Urothelium cell line (cell line): Measurements from ENCODE around the gene DGLUCY.
"Not testable (repeated sequence)": the region's sequence is repeated elsewhere in the genome, so short reads cannot be mapped to it uniquely, and the experiment has no call there.

Experiments used
- DNase-seq: peaks from one replicate; pipeline ENCODE4 v3.0.0; 2011; ENCODE audit warnings: low spot score, mixed read lengths
- FAIRE-seq: peaks from 2 replicates; lab custom pipeline; 2011; peaks lifted over from hg19 to GRCh38; lab: Jason Lieb, UNC

Gene DGLUCY

GRCh38 chr14:91202234-91202974, 88.5 kb downstream of the DGLUCY start:
- DNase-seq (no peak), FAIRE-seq (no peak)

GRCh38 chr14:91204657-91205056, 90.8 kb downstream of the DGLUCY start:
- FAIRE-seq (no peak), DNase-seq (no peak)

- FAIRE-seq: no peak
- no peak for DNase-seq
Measured at GRCh38 chr14:91205459-91205858, 91.6 kb downstream of the DGLUCY start.

- no peak for FAIRE-seq
- no peak for DNase-seq
Measured at GRCh38 chr14:91207008-91207407, 93.1 kb downstream of the DGLUCY start.

- FAIRE-seq (no peak), DNase-seq (no peak)
Measured at GRCh38 chr14:91211017-91211416, 97.1 kb downstream of the DGLUCY start.

GRCh38 chr14:91214306-91214705, 100.4 kb downstream of the DGLUCY start:
- FAIRE-seq: no peak
- DNase-seq: no peak

- DNase-seq (no peak), FAIRE-seq (no peak)
Measured at GRCh38 chr14:91215381-91215780, 101.5 kb downstream of the DGLUCY start.

- DNase-seq: no peak
- FAIRE-seq: no peak
Measured at GRCh38 chr14:91216731-91217226, 102.9 kb downstream of the DGLUCY start.

- FAIRE-seq: no peak
Measured at GRCh38 chr14:91218014-91218413, 104.1 kb downstream of the DGLUCY start.

GRCh38 chr14:91219517-91220389, 105.9 kb downstream of the DGLUCY start:
- DNase-seq: no peak
- FAIRE-seq: no peak

More at GRCh38 chr14:91218014-91218413, 104.1 kb downstream of the DGLUCY start:
- no peak for DNase-seq

GRCh38 chr14:91220581-91221000, 106.7 kb downstream of the DGLUCY start:
- DNase-seq (no peak), FAIRE-seq (no peak)

- FAIRE-seq: no peak
- no peak for DNase-seq
Measured at GRCh38 chr14:91221270-91221669, 107.4 kb downstream of the DGLUCY start.

GRCh38 chr14:91223028-91223783, 109.3 kb downstream of the DGLUCY start:
- no peak for FAIRE-seq

GRCh38 chr14:91225025-91225424, 111.2 kb downstream of the DGLUCY start:
- FAIRE-seq (no peak), DNase-seq (no peak)

More at GRCh38 chr14:91223028-91223783, 109.3 kb downstream of the DGLUCY start:
- no peak for DNase-seq

GRCh38 chr14:91226360-91226759, 112.5 kb downstream of the DGLUCY start:
- not testable (repeated sequence) for DNase-seq, FAIRE-seq

GRCh38 chr14:91227183-91227628, 113.3 kb downstream of the DGLUCY start:
- FAIRE-seq: no peak

GRCh38 chr14:91228112-91229004, 114.5 kb downstream of the DGLUCY start:
- no peak for DNase-seq
- FAIRE-seq: no peak

More at GRCh38 chr14:91227183-91227628, 113.3 kb downstream of the DGLUCY start:
- DNase-seq: no peak

GRCh38 chr14:91229005-91229382, 115.1 kb downstream of the DGLUCY start:
- FAIRE-seq: no peak
- DNase-seq: no peak

GRCh38 chr14:91229743-91230200, 115.9 kb downstream of the DGLUCY start:
- no peak for DNase-seq
- FAIRE-seq: no peak
